Endodermal cell (in vitro differentiated cells): ENCODE measurements around the gene SLMAP. TPM values are rescaled to one million over a fixed set of nuclear protein-coding genes. Genes with fewer than 3 reads are reported as not detected.

Source experiments
- DNase-seq: peaks from one replicate; pipeline ENCODE4 v3.0.0-alpha.2; 2017
- H3K27ac ChIP-seq: 2 replicates; pipeline ENCODE4 v1.5.1; 2013; ENCODE audit warnings: mild to moderate bottlenecking, low read depth, low read length, moderate library complexity
- H3K27me3 ChIP-seq: 2 replicates; pipeline ENCODE4 v1.6.1; 2013; ENCODE audit warnings: mild to moderate bottlenecking, low read length, moderate library complexity; ENCODE audit not compliant: insufficient read depth, control insufficient read depth, poor library complexity, severe bottlenecking
- H3K36me3 ChIP-seq: 2 replicates; pipeline ENCODE4 v1.7.0; 2013; ENCODE audit warnings: mild to moderate bottlenecking, low read length, moderate library complexity; ENCODE audit not compliant: control insufficient read depth, insufficient read depth
- H3K4me1 ChIP-seq: one replicate; pipeline ENCODE4 v1.7.0; 2013; ENCODE audit warnings: low read length; ENCODE audit not compliant: control insufficient read depth, insufficient read depth
- H3K4me3 ChIP-seq: 2 replicates; pipeline ENCODE4 v1.5.1; 2013; ENCODE audit warnings: mild to moderate bottlenecking, low read length, moderate library complexity
- H3K9ac ChIP-seq: 2 replicates; pipeline ENCODE4 v1.6.1; 2013; ENCODE audit warnings: mild to moderate bottlenecking, low read length, moderate library complexity; ENCODE audit not compliant: poor library complexity, severe bottlenecking; ENCODE audit errors: extremely low read depth
- H3K9me3 ChIP-seq: 2 replicates; pipeline ENCODE4 v1.6.1; 2013; ENCODE audit warnings: mild to moderate bottlenecking, low read length, moderate library complexity; ENCODE audit not compliant: control insufficient read depth
- H3K27ac Mint-ChIP-seq: 2 replicates; pipeline ENCODE4 v1.8.0; 2020; ENCODE audit warnings: mixed read lengths
- H3K27me3 Mint-ChIP-seq: 2 replicates; pipeline ENCODE4 v1.8.0; 2021; ENCODE audit warnings: mild to moderate bottlenecking, mixed read lengths; ENCODE audit not compliant: insufficient read depth
- H3K36me3 Mint-ChIP-seq: 2 replicates; pipeline ENCODE4 v1.8.0; 2020; ENCODE audit warnings: low read depth, mixed read lengths
- H3K4me1 Mint-ChIP-seq: 2 replicates; pipeline ENCODE4 v1.8.0; 2020; ENCODE audit warnings: mixed read lengths
- H3K4me3 Mint-ChIP-seq: 2 replicates; pipeline ENCODE4 v1.8.0; 2020; ENCODE audit warnings: mild to moderate bottlenecking, moderate library complexity, mixed read lengths
- H3K9me3 Mint-ChIP-seq: 2 replicates; pipeline ENCODE4 v1.8.0; 2020; ENCODE audit warnings: mild to moderate bottlenecking, mixed read lengths
- CTCF ChIP-seq: fragments of 200-600 bp; sonication (generic); conservative IDR thresholded peaks from 2 replicates; pipeline ENCODE4 v1.5.0; 2021; ENCODE audit warnings: antibody characterized with exemption, mild to moderate bottlenecking
- WGBS, 2 experiments: methylation state at CpG; one replicate each; pipeline versions ENCODE4 v1.1.5 to v1.1.7; 2013; ENCODE audit warnings: missing lambda C conversion rate in 2 of 2, mixed read lengths in 1 of 2; ENCODE audit not compliant: insufficient coverage in 1 of 2, insufficient read length in 1 of 2; 5-methylcytosine and 5-hydroxymethylcytosine counted together
- total RNA-seq, 2 donors: library from RNA; stranded (reverse); fragmentation: NEBNext Ultra II Directional in 1 of 2; extraction: Animal tissue kit (Norgen Biotek cat#: 25700) in 1 of 2; gene quantifications; 2 replicates in 1 of 2; 3 replicates in 1 of 2; pipeline ENCODE4 v1.2.1, GENCODE V29; 2021

SLMAP gene
- total RNA-seq, 2 donors from 2014 or later, result 64.8 to 65.7 TPM

GRCh38 chr3:57903124-57903890, 147.2 kb downstream of the SLMAP start:
- H3K36me3 ChIP-seq, result peaks cover 20% of the 10 kb centered on the region
- H3K27me3 Mint-ChIP-seq, result no peaks in the 10 kb centered on the region

GRCh38 chr3:57910990-57911389, 154.9 kb downstream of the SLMAP start:
- no peaks in the 10 kb centered on the region for H3K27me3 ChIP-seq
- H3K4me3 ChIP-seq, result no peak overlapping the region
- WGBS, 2 experiments, result 67 to 84% methylated on average over 2 of the region's 2 CpGs
- no peaks in the 10 kb centered on the region for H3K9me3 ChIP-seq
- H3K9me3 Mint-ChIP-seq, result no peaks in the 10 kb centered on the region
- no peaks in the 10 kb centered on the region for H3K4me1 ChIP-seq
- no peak overlapping the region for H3K27ac Mint-ChIP-seq
- peaks cover 46% of the 10 kb centered on the region for H3K36me3 Mint-ChIP-seq
- H3K4me3 Mint-ChIP-seq, result no peak overlapping the region
- peak; percentile 73 for TF ChIP-seq CTCF
- no peaks in the 10 kb centered on the region for H3K4me1 Mint-ChIP-seq
- DNase-seq, result peak; percentile 65
- H3K27me3 Mint-ChIP-seq, result no peaks in the 10 kb centered on the region
- H3K27ac ChIP-seq, result no peak overlapping the region
- H3K36me3 ChIP-seq, result peaks cover 44% of the 10 kb centered on the region
- H3K9ac ChIP-seq, result no peak overlapping the region

More at GRCh38 chr3:57903124-57903890, 147.2 kb downstream of the SLMAP start:
- no peaks in the 10 kb centered on the region for H3K4me1 ChIP-seq
- no peak overlapping the region for H3K9ac ChIP-seq
- Mint-ChIP-seq H3K4me3 (no peak overlapping the region), H3K4me1 (peaks cover 3% of the 10 kb centered on the region), H3K9me3 (no peaks in the 10 kb centered on the region), H3K27ac (no peak overlapping the region), H3K36me3 (peaks cover 38% of the 10 kb centered on the region)
- no peak overlapping the region for H3K4me3 ChIP-seq
- H3K27me3 ChIP-seq, result no peaks in the 10 kb centered on the region
- no peak for TF ChIP-seq CTCF
- 87 to 91% methylated on average over 1 to 3 of the region's 3 CpGs for WGBS, 2 experiments
- no peak for DNase-seq
- no peak overlapping the region for H3K27ac ChIP-seq
- H3K9me3 ChIP-seq, result no peaks in the 10 kb centered on the region

- Mint-ChIP-seq H3K36me3 (peaks cover 52% of the 10 kb centered on the region), H3K9me3 (no peaks in the 10 kb centered on the region), H3K27me3 (no peaks in the 10 kb centered on the region), H3K27ac (no peak overlapping the region), H3K4me3 (no peak overlapping the region), H3K4me1 (no peaks in the 10 kb centered on the region)
- H3K4me3 ChIP-seq, result no peak overlapping the region
- no peak overlapping the region for H3K27ac ChIP-seq
- 92% methylated on average over 2 of the region's 2 CpGs; no CpG with 5 or more reads in 1 of the 2 experiments for WGBS, 2 experiments
- H3K27me3 ChIP-seq, result no peaks in the 10 kb centered on the region
- no peak for TF ChIP-seq CTCF
- H3K9me3 ChIP-seq, result no peaks in the 10 kb centered on the region
- no peak for DNase-seq
- no peak overlapping the region for H3K9ac ChIP-seq
- H3K4me1 ChIP-seq, result no peaks in the 10 kb centered on the region
- H3K36me3 ChIP-seq, result peaks cover 50% of the 10 kb centered on the region
Measured at GRCh38 chr3:57911593-57911992, 155.5 kb downstream of the SLMAP start.
